Osteocyte (in vitro differentiated cells): ENCODE data around the gene TEKT2. TPM values are rescaled to one million over a fixed set of nuclear protein-coding genes. Genes with fewer than 3 reads are reported as not detected.

ENCODE experiments used
- DNase-seq: peaks from one replicate; pipeline ENCODE4 v3.0.0; 2021; ENCODE audit warnings: mixed read lengths; ENCODE audit not compliant: unreplicated experiment; ENCODE audit errors: extremely low spot score
- H3K27ac Mint-ChIP-seq: one replicate; pipeline ENCODE4 v1.8.0; 2021; ENCODE audit warnings: mild to moderate bottlenecking, mixed read lengths; ENCODE audit not compliant: unreplicated experiment
- H3K27me3 Mint-ChIP-seq: one replicate; pipeline ENCODE4 v1.8.0; 2021; ENCODE audit warnings: mixed read lengths; ENCODE audit not compliant: unreplicated experiment
- H3K36me3 Mint-ChIP-seq: one replicate; pipeline ENCODE4 v1.8.0; 2021; ENCODE audit warnings: mixed read lengths; ENCODE audit not compliant: unreplicated experiment
- H3K4me1 Mint-ChIP-seq: one replicate; pipeline ENCODE4 v1.8.0; 2021; ENCODE audit warnings: mixed read lengths; ENCODE audit not compliant: unreplicated experiment
- H3K4me3 Mint-ChIP-seq: one replicate; pipeline ENCODE4 v1.8.0; 2021; ENCODE audit warnings: mild to moderate bottlenecking, moderate library complexity, mixed read lengths; ENCODE audit not compliant: unreplicated experiment
- H3K9me3 Mint-ChIP-seq: one replicate; pipeline ENCODE4 v1.8.0; 2021; ENCODE audit warnings: mixed read lengths; ENCODE audit not compliant: unreplicated experiment
- CTCF ChIP-seq: fragments of 200-600 bp; sonication (generic); IDR thresholded peaks from 2 replicates; pipeline ENCODE4 v1.5.0; 2021; ENCODE audit warnings: antibody characterized with exemption, mild to moderate bottlenecking, moderate library complexity
- total RNA-seq: library from RNA; stranded (reverse); gene quantifications from 2 replicates; pipeline ENCODE4 v1.2.1, GENCODE V29; 2021

The TEKT2 gene
- total RNA-seq, 1 donor from 2014 or later = 0.70 TPM

GRCh38 chr1:36123356-36123755 is 39.5 kb downstream of the TEKT2 start:
- no peaks in the 10 kb centered on the region for H3K9me3 Mint-ChIP-seq
- TF ChIP-seq CTCF = no peak
- H3K27ac Mint-ChIP-seq = no peak overlapping the region
- no peak overlapping the region for H3K4me3 Mint-ChIP-seq
- no peak for DNase-seq
- H3K27me3 Mint-ChIP-seq = peaks cover 4% of the 10 kb centered on the region
- peaks cover 55% of the 10 kb centered on the region for H3K4me1 Mint-ChIP-seq
- H3K36me3 Mint-ChIP-seq = no peaks in the 10 kb centered on the region

GRCh38 chr1:36124404-36125128 is 40.7 kb downstream of the TEKT2 start:
- TF ChIP-seq CTCF = no peak
- peaks cover 4% of the 10 kb centered on the region for H3K27me3 Mint-ChIP-seq

GRCh38 chr1:36125129-36125991 is 41.5 kb downstream of the TEKT2 start, which contains the start of gene COL8A2:
Gene COL8A2, minus strand, starts transcription at chr1:36125222. Its CDS starts 24,980 bp downstream, at chr1:36100242.
- peaks cover 4% of the 10 kb centered on the region for H3K27me3 Mint-ChIP-seq
- H3K4me1 Mint-ChIP-seq = peaks cover 37% of the 10 kb centered on the region
- no peaks in the 10 kb centered on the region for H3K9me3 Mint-ChIP-seq
- H3K27ac Mint-ChIP-seq = peak within 1 kb of the TSS; percentile 31
- no peaks in the 10 kb centered on the region for H3K36me3 Mint-ChIP-seq
- TF ChIP-seq CTCF = no peak
- DNase-seq = no peak
- peak within 1 kb of the TSS; percentile 68 for H3K4me3 Mint-ChIP-seq

More at GRCh38 chr1:36124404-36125128, 40.7 kb downstream of the TEKT2 start:
- no peak for DNase-seq
- H3K27ac Mint-ChIP-seq = peak overlapping the region; percentile 31
- H3K36me3 Mint-ChIP-seq = no peaks in the 10 kb centered on the region
- peaks cover 44% of the 10 kb centered on the region for H3K4me1 Mint-ChIP-seq
- H3K4me3 Mint-ChIP-seq = peak overlapping the region; percentile 68
- H3K9me3 Mint-ChIP-seq = no peaks in the 10 kb centered on the region

GRCh38 chr1:36126005-36126716 is 42.3 kb downstream of the TEKT2 start:
- Mint-ChIP-seq H3K4me1 (peaks cover 37% of the 10 kb centered on the region), H3K9me3 (no peaks in the 10 kb centered on the region), H3K36me3 (no peaks in the 10 kb centered on the region), H3K27ac (no peak overlapping the region), H3K4me3 (peak overlapping the region; percentile 23), H3K27me3 (peaks cover 4% of the 10 kb centered on the region)
- DNase-seq = no peak
- TF ChIP-seq CTCF = no peak
